Endodermal cell (in vitro differentiated cells): Measurements from ENCODE around the gene DCC. TPM values are rescaled to one million over a fixed set of nuclear protein-coding genes. Genes with fewer than 3 reads are reported as not detected.

ENCODE experiments used
- DNase-seq: peaks from one replicate; pipeline ENCODE4 v3.0.0-alpha.2; 2017
- H3K27ac ChIP-seq: 2 replicates; pipeline ENCODE4 v1.5.1; 2013; ENCODE audit warnings: mild to moderate bottlenecking, low read depth, low read length, moderate library complexity
- H3K27me3 ChIP-seq: 2 replicates; pipeline ENCODE4 v1.6.1; 2013; ENCODE audit warnings: mild to moderate bottlenecking, low read length, moderate library complexity; ENCODE audit not compliant: insufficient read depth, control insufficient read depth, poor library complexity, severe bottlenecking
- H3K36me3 ChIP-seq: 2 replicates; pipeline ENCODE4 v1.7.0; 2013; ENCODE audit warnings: mild to moderate bottlenecking, low read length, moderate library complexity; ENCODE audit not compliant: control insufficient read depth, insufficient read depth
- H3K4me1 ChIP-seq: one replicate; pipeline ENCODE4 v1.7.0; 2013; ENCODE audit warnings: low read length; ENCODE audit not compliant: control insufficient read depth, insufficient read depth
- H3K4me3 ChIP-seq: 2 replicates; pipeline ENCODE4 v1.5.1; 2013; ENCODE audit warnings: mild to moderate bottlenecking, low read length, moderate library complexity
- H3K9ac ChIP-seq: 2 replicates; pipeline ENCODE4 v1.6.1; 2013; ENCODE audit warnings: mild to moderate bottlenecking, low read length, moderate library complexity; ENCODE audit not compliant: poor library complexity, severe bottlenecking; ENCODE audit errors: extremely low read depth
- H3K9me3 ChIP-seq: 2 replicates; pipeline ENCODE4 v1.6.1; 2013; ENCODE audit warnings: mild to moderate bottlenecking, low read length, moderate library complexity; ENCODE audit not compliant: control insufficient read depth
- H3K27ac Mint-ChIP-seq: 2 replicates; pipeline ENCODE4 v1.8.0; 2020; ENCODE audit warnings: mixed read lengths
- H3K27me3 Mint-ChIP-seq: 2 replicates; pipeline ENCODE4 v1.8.0; 2021; ENCODE audit warnings: mild to moderate bottlenecking, mixed read lengths; ENCODE audit not compliant: insufficient read depth
- H3K36me3 Mint-ChIP-seq: 2 replicates; pipeline ENCODE4 v1.8.0; 2020; ENCODE audit warnings: low read depth, mixed read lengths
- H3K4me1 Mint-ChIP-seq: 2 replicates; pipeline ENCODE4 v1.8.0; 2020; ENCODE audit warnings: mixed read lengths
- H3K4me3 Mint-ChIP-seq: 2 replicates; pipeline ENCODE4 v1.8.0; 2020; ENCODE audit warnings: mild to moderate bottlenecking, moderate library complexity, mixed read lengths
- H3K9me3 Mint-ChIP-seq: 2 replicates; pipeline ENCODE4 v1.8.0; 2020; ENCODE audit warnings: mild to moderate bottlenecking, mixed read lengths
- CTCF ChIP-seq: fragments of 200-600 bp; sonication (generic); conservative IDR thresholded peaks from 2 replicates; pipeline ENCODE4 v1.5.0; 2021; ENCODE audit warnings: antibody characterized with exemption, mild to moderate bottlenecking
- WGBS, 2 experiments: methylation state at CpG; one replicate each; pipeline versions ENCODE4 v1.1.5 to v1.1.7; 2013; ENCODE audit warnings: missing lambda C conversion rate in 2 of 2, mixed read lengths in 1 of 2; ENCODE audit not compliant: insufficient coverage in 1 of 2, insufficient read length in 1 of 2; 5-methylcytosine and 5-hydroxymethylcytosine counted together
- total RNA-seq, 2 donors: library from RNA; stranded (reverse); fragmentation: NEBNext Ultra II Directional in 1 of 2; extraction: Animal tissue kit (Norgen Biotek cat#: 25700) in 1 of 2; gene quantifications; 2 replicates in 1 of 2; 3 replicates in 1 of 2; pipeline ENCODE4 v1.2.1, GENCODE V29; 2021

Gene DCC
- total RNA-seq, 2 donors from 2014 or later = 0.77 to 0.97 TPM

DNA sequence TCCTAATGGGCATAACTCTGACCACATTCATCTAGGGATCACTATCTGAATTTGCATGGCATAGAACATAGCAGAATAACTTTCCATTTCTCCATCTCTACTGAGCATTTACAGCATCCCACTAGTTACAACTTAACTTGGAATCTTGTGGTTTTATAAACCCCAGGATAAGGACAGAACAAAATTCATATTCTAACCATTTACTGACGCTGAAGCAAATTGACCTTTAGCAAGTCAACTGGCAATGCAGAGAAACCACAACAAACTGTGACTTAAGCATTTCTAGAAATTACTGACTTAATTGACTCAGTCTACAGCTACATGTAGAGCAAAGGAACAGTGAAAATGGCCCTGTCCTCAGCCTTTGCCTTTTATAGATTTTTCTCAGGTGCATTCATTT is 61.2 kb downstream of the DCC start:
- no peak overlapping the region for H3K27ac ChIP-seq
- no peaks in the 10 kb centered on the region for H3K9me3 ChIP-seq
- H3K36me3 ChIP-seq = no peaks in the 10 kb centered on the region
- H3K9me3 Mint-ChIP-seq = no peaks in the 10 kb centered on the region
- DNase-seq = no peak
- no peak overlapping the region for H3K4me3 ChIP-seq
- H3K27me3 ChIP-seq = no peaks in the 10 kb centered on the region
- H3K27ac Mint-ChIP-seq = no peak overlapping the region
- H3K4me1 ChIP-seq = no peaks in the 10 kb centered on the region
- H3K27me3 Mint-ChIP-seq = peaks cover 1% of the 10 kb centered on the region
- H3K4me1 Mint-ChIP-seq = no peaks in the 10 kb centered on the region
- H3K4me3 Mint-ChIP-seq = no peak overlapping the region
- no peak overlapping the region for H3K9ac ChIP-seq
- WGBS, 2 experiments = 83 to 96% methylated on average over 1 of the region's 1 CpG
- H3K36me3 Mint-ChIP-seq = no peaks in the 10 kb centered on the region
- no peak for TF ChIP-seq CTCF

DNA sequence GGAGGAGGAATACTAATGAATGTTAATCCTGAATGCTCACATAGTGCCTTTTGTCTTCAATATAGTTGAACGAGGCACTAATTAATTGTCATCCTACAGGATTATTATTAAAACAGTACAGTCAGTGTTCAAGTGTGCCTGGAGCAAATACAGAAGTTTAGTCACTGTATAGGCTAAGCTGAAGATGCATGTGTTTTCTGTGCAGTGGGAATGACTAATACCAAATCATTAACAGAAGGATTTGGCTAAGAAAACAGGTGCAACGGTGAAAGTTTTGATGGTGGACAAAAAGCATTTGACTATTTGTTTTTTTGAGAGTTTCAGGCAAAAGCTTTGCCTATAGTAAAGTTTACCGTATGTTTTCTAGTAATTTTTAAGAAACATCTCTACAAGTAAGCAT is 62.8 kb downstream of the DCC start:
- DNase-seq = no peak
- H3K9ac ChIP-seq = no peak overlapping the region
- no peak overlapping the region for H3K27ac Mint-ChIP-seq
- no peak for TF ChIP-seq CTCF
- no peak overlapping the region for H3K4me3 ChIP-seq
- H3K4me1 Mint-ChIP-seq = no peaks in the 10 kb centered on the region
- H3K9me3 ChIP-seq = no peaks in the 10 kb centered on the region
- peaks cover 1% of the 10 kb centered on the region for H3K27me3 Mint-ChIP-seq
- H3K27me3 ChIP-seq = no peaks in the 10 kb centered on the region
- no peaks in the 10 kb centered on the region for H3K9me3 Mint-ChIP-seq
- WGBS, 2 experiments = 77 to 86% methylated on average over 2 to 3 of the region's 3 CpGs
- no peak overlapping the region for H3K27ac ChIP-seq
- no peaks in the 10 kb centered on the region for H3K36me3 ChIP-seq
- H3K4me1 ChIP-seq = no peaks in the 10 kb centered on the region
- H3K36me3 Mint-ChIP-seq = no peaks in the 10 kb centered on the region
- no peak overlapping the region for H3K4me3 Mint-ChIP-seq

GRCh38 chr18:52403291-52404021 is 63.5 kb downstream of the DCC start:
- H3K4me1 Mint-ChIP-seq = no peaks in the 10 kb centered on the region
- no peak overlapping the region for H3K9ac ChIP-seq
- H3K27me3 ChIP-seq = no peaks in the 10 kb centered on the region
- TF ChIP-seq CTCF = no peak
- no peaks in the 10 kb centered on the region for H3K36me3 ChIP-seq
- H3K27me3 Mint-ChIP-seq = peaks cover 1% of the 10 kb centered on the region
- H3K27ac Mint-ChIP-seq = no peak overlapping the region
- DNase-seq = no peak
- no peak overlapping the region for H3K4me3 ChIP-seq
- peak overlapping the region; percentile 44 for H3K27ac ChIP-seq
- no peaks in the 10 kb centered on the region for H3K9me3 ChIP-seq
- H3K9me3 Mint-ChIP-seq = no peaks in the 10 kb centered on the region
- no peak overlapping the region for H3K4me3 Mint-ChIP-seq
- no peaks in the 10 kb centered on the region for H3K36me3 Mint-ChIP-seq
- no peaks in the 10 kb centered on the region for H3K4me1 ChIP-seq
